Astrocyte (in vitro differentiated cells and primary cell): ENCODE measurements around the gene SELENBP1. TPM values are rescaled to one million over a fixed set of nuclear protein-coding genes. Genes with fewer than 3 reads are reported as not detected.

Source experiments
- DNase-seq: peaks from one replicate; pipeline ENCODE4 v3.0.0-alpha.2; 2010; ENCODE audit warnings: low read depth
- FAIRE-seq: peaks from 2 replicates; lab custom pipeline; 2011; peaks lifted over from hg19 to GRCh38; lab: Jason Lieb, UNC
- H2AFZ ChIP-seq: 2 replicates; pipeline ENCODE4 v1.6.0; 2012; ENCODE audit warnings: low read depth, low read length, inconsistent platforms
- H3K27ac ChIP-seq: 2 replicates; pipeline ENCODE4 v1.5.1; 2011; ENCODE audit warnings: low read depth, low read length, inconsistent platforms
- H3K27me3 ChIP-seq: 2 replicates; pipeline ENCODE4 v1.6.0; 2011; ENCODE audit warnings: low read length, inconsistent platforms; ENCODE audit not compliant: insufficient read depth
- H3K36me3 ChIP-seq: 2 replicates; pipeline ENCODE4 v1.5.1; 2011; ENCODE audit warnings: low read length, inconsistent platforms; ENCODE audit not compliant: insufficient read depth
- H3K4me1 ChIP-seq: 2 replicates; pipeline ENCODE4 v1.5.1; 2011; ENCODE audit warnings: low read length, inconsistent platforms; ENCODE audit not compliant: insufficient read depth
- H3K4me2 ChIP-seq: 2 replicates; pipeline ENCODE4 v1.6.0; 2012; ENCODE audit warnings: low read length, inconsistent platforms
- H3K4me3 ChIP-seq: 2 replicates; pipeline ENCODE4 v1.5.1; 2011; ENCODE audit warnings: low read depth, mild to moderate bottlenecking, low read length, inconsistent platforms; ENCODE audit not compliant: insufficient read depth
- H3K79me2 ChIP-seq: 2 replicates; pipeline ENCODE4 v1.6.0; 2012; ENCODE audit warnings: mild to moderate bottlenecking, low read length, inconsistent platforms; ENCODE audit not compliant: insufficient read depth
- H3K9ac ChIP-seq: 2 replicates; pipeline ENCODE4 v1.6.0; 2012; ENCODE audit warnings: mild to moderate bottlenecking, low read length, inconsistent platforms
- H3K9me3 ChIP-seq: 2 replicates; pipeline ENCODE4 v1.5.1; 2012; ENCODE audit warnings: low read depth, mild to moderate bottlenecking, low read length, inconsistent platforms; ENCODE audit not compliant: insufficient read depth
- H4K20me1 ChIP-seq: 2 replicates; pipeline ENCODE4 v1.6.0; 2012; ENCODE audit warnings: low read length, inconsistent platforms; ENCODE audit not compliant: insufficient read depth
- H3K27ac Mint-ChIP-seq: one replicate; pipeline ENCODE4 v1.8.0; 2021; ENCODE audit warnings: mild to moderate bottlenecking, mixed read lengths; ENCODE audit not compliant: unreplicated experiment
- H3K27me3 Mint-ChIP-seq: one replicate; pipeline ENCODE4 v1.8.0; 2021; ENCODE audit warnings: low read depth, mixed read lengths; ENCODE audit not compliant: unreplicated experiment
- H3K36me3 Mint-ChIP-seq: one replicate; pipeline ENCODE4 v1.8.0; 2021; ENCODE audit warnings: low read depth, mixed read lengths; ENCODE audit not compliant: unreplicated experiment
- H3K4me1 Mint-ChIP-seq: one replicate; pipeline ENCODE4 v1.8.0; 2021; ENCODE audit warnings: low read depth, mixed read lengths; ENCODE audit not compliant: unreplicated experiment
- H3K4me3 Mint-ChIP-seq: one replicate; pipeline ENCODE4 v1.8.0; 2021; ENCODE audit warnings: mild to moderate bottlenecking, moderate library complexity, mixed read lengths; ENCODE audit not compliant: unreplicated experiment
- H3K9me3 Mint-ChIP-seq: one replicate; pipeline ENCODE4 v1.8.0; 2021; ENCODE audit warnings: mild to moderate bottlenecking, mixed read lengths; ENCODE audit not compliant: unreplicated experiment
- EZH2 ChIP-seq: IDR thresholded peaks from 2 replicates; pipeline ENCODE4 v1.6.1; 2012; ENCODE audit warnings: mild to moderate bottlenecking, low read length, inconsistent platforms; ENCODE audit not compliant: insufficient read depth
- total RNA-seq: library from RNA; stranded (reverse); gene quantifications from 2 replicates; pipeline ENCODE4 v1.2.1, GENCODE V29; 2021
- TF ChIP-seq, protein P1 (sequence below): IDR thresholded peaks from 2 replicates; pipeline ENCODE4 v1.5.1; 2011; ENCODE audit warnings: low read depth, mild to moderate bottlenecking, inconsistent platforms, low read length, moderate library complexity; ENCODE audit not compliant: insufficient read depth

The SELENBP1 gene
- total RNA-seq, 1 donor from 2014 or later, result 7.3 TPM

DNA sequence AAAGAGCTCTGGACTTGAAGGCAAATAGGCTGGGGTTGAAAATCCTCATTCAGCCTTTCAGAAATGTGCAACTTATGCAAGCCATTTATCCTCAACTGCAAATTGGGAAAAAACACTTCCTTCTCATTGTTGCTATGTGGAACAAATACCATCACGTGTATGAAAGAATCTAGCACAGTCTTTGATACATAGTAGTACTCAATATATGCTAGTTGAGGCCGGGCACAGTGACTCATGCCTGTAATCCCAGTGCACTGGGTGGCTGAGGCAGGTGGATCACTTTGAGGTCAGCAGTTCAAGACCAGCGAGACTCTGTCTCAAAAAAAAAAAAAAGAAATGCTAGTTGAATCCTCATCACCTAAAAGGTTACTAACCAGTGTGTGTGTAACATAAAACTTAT lies 53.5 kb downstream of the SELENBP1 start:
- no peak overlapping the region for H3K27ac ChIP-seq
- DNase-seq, result no peak
- no peak overlapping the region for H3K4me3 ChIP-seq
- no peak for FAIRE-seq
- H3K36me3 ChIP-seq, result peaks cover 33% of the 10 kb centered on the region
- peaks cover 8% of the 10 kb centered on the region for H3K4me1 ChIP-seq
- H3K9me3 ChIP-seq, result no peaks in the 10 kb centered on the region
- Mint-ChIP-seq H3K27me3 (no peaks in the 10 kb centered on the region), H3K36me3 (peaks cover 33% of the 10 kb centered on the region), H3K4me1 (peaks cover 7% of the 10 kb centered on the region), H3K27ac (no peak overlapping the region), H3K4me3 (no peak overlapping the region), H3K9me3 (no peaks in the 10 kb centered on the region)
- no peaks in the 10 kb centered on the region for H3K27me3 ChIP-seq
- H3K4me2 ChIP-seq, result no peak overlapping the region
- no peak overlapping the region for H3K9ac ChIP-seq
- H3K79me2 ChIP-seq, result peaks cover 68% of the 10 kb centered on the region
- no peak overlapping the region for H2AFZ ChIP-seq
- peaks cover 54% of the 10 kb centered on the region for H4K20me1 ChIP-seq
- no peak for TF ChIP-seq EZH2
- TF ChIP-seq, protein P1, sequence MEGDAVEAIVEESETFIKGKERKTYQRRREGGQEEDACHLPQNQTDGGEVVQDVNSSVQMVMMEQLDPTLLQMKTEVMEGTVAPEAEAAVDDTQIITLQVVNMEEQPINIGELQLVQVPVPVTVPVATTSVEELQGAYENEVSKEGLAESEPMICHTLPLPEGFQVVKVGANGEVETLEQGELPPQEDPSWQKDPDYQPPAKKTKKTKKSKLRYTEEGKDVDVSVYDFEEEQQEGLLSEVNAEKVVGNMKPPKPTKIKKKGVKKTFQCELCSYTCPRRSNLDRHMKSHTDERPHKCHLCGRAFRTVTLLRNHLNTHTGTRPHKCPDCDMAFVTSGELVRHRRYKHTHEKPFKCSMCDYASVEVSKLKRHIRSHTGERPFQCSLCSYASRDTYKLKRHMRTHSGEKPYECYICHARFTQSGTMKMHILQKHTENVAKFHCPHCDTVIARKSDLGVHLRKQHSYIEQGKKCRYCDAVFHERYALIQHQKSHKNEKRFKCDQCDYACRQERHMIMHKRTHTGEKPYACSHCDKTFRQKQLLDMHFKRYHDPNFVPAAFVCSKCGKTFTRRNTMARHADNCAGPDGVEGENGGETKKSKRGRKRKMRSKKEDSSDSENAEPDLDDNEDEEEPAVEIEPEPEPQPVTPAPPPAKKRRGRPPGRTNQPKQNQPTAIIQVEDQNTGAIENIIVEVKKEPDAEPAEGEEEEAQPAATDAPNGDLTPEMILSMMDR, result no peak

DNA sequence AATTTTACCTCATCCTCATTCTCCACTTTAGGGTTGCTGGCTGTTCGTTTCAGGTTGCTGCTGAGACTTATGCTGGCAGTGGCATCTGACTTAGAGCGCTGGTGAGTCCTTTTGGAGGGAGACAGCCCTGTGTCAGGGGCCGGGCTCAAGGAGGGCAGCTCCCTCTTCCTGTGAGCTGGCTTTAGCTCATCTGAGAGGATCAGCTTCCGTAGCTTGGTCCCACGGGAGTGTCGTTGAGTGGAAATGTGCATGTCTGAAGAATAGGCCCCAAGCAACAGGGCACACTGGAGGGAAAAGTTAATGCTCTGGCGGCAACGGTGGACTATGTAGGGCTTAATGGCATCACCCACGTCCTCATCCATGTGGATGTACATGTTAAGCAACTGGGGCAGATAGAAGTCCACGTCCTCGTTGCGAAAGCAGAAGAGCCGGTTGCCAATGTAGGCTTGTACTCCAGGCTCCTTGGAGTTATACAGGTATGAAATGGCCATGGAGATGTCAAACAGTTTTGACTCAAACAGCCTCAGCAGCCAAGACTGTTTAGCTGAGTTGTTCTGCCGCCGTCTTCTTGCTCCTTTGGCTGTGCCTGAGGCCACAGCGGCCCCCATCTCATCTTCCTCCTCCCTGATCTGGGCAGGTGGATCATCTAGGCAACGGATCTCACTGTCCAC lies 56.8 kb downstream of the SELENBP1 start:
- H3K79me2 ChIP-seq, result peaks cover 54% of the 10 kb centered on the region
- H3K9me3 Mint-ChIP-seq, result no peaks in the 10 kb centered on the region
- no peaks in the 10 kb centered on the region for H3K27me3 Mint-ChIP-seq
- H3K27me3 ChIP-seq, result no peaks in the 10 kb centered on the region
- H3K4me1 ChIP-seq, result peaks cover 41% of the 10 kb centered on the region
- H3K9ac ChIP-seq, result no peak overlapping the region
- H3K27ac ChIP-seq, result no peak overlapping the region
- no peak overlapping the region for H3K27ac Mint-ChIP-seq
- no peak overlapping the region for H3K4me2 ChIP-seq
- TF ChIP-seq EZH2, result no peak
- TF ChIP-seq, protein P1, result no peak
- H3K4me1 Mint-ChIP-seq, result peaks cover 40% of the 10 kb centered on the region
- FAIRE-seq (no peak), DNase-seq (no peak)
- H4K20me1 ChIP-seq, result peaks cover 43% of the 10 kb centered on the region
- H3K4me3 ChIP-seq, result no peak overlapping the region
- peaks cover 22% of the 10 kb centered on the region for H3K36me3 ChIP-seq
- H3K9me3 ChIP-seq, result no peaks in the 10 kb centered on the region
- H2AFZ ChIP-seq, result no peak overlapping the region
- no peak overlapping the region for H3K4me3 Mint-ChIP-seq
- H3K36me3 Mint-ChIP-seq, result peaks cover 34% of the 10 kb centered on the region

Other genes with a start within 250 kb of the SELENBP1 start
- gene SEMA6C, start 226.1 kb downstream of the SELENBP1 start, total RNA-seq, result 7.4 and 7.5 TPM in 2 replicates
- not detected in 2 replicates for gene TNFAIP8L2, start 216.1 kb downstream of the SELENBP1 start, total RNA-seq
- 9.5 and 9.9 TPM in 2 replicates for gene LYSMD1, start 206.8 kb downstream of the SELENBP1 start, total RNA-seq
- 64.3 and 66.5 TPM in 2 replicates for gene SCNM1, start 206.6 kb downstream of the SELENBP1 start, total RNA-seq
- 1.4 TPM in 1 of 2 replicates, not detected in the other for gene TMOD4, start 196.7 kb downstream of the SELENBP1 start, total RNA-seq
- 59.0 and 62.2 TPM in 2 replicates for gene VPS72, start 182.5 kb downstream of the SELENBP1 start, total RNA-seq
- 104 and 121 TPM in 2 replicates for gene PIP5K1A, start 174.2 kb downstream of the SELENBP1 start, total RNA-seq
- gene PSMD4, start 118.0 kb downstream of the SELENBP1 start, total RNA-seq, result 154 and 171 TPM in 2 replicates
- gene ZNF687, start 90.4 kb downstream of the SELENBP1 start, total RNA-seq, result 15.4 and 19.1 TPM in 2 replicates
- gene PI4KB, start 45.3 kb downstream of the SELENBP1 start, total RNA-seq, result 59.4 and 67.8 TPM in 2 replicates
- gene RFX5, start 25.5 kb downstream of the SELENBP1 start, total RNA-seq, result 55.3 and 61.3 TPM in 2 replicates
- 314 and 316 TPM in 2 replicates for gene PSMB4, start 26.9 kb upstream of the SELENBP1 start, total RNA-seq
- gene POGZ, start 86.8 kb upstream of the SELENBP1 start, total RNA-seq, result 58.8 and 63.9 TPM in 2 replicates
- gene CGN, start 138.7 kb upstream of the SELENBP1 start, total RNA-seq, result 8.8 and 8.9 TPM in 2 replicates
- 74.1 and 90.6 TPM in 2 replicates for gene TUFT1, start 167.6 kb upstream of the SELENBP1 start, total RNA-seq
- 53.1 and 54.5 TPM in 2 replicates for gene SNX27, start 239.3 kb upstream of the SELENBP1 start, total RNA-seq